Thoracic aorta (tissue), 2 donors: Measurements from ENCODE around the gene N4BP2L2. TPM values are rescaled to one million over a fixed set of nuclear protein-coding genes. Genes with fewer than 3 reads are reported as not detected.

ENCODE experiments used
- ATAC-seq: fragments of 150-250 bp; one replicate; pipeline ENCODE4 v1.8.0; 2017; ENCODE audit warnings: low read depth; ENCODE audit not compliant: insufficient number of reproducible peaks, low FRiP score
- DNase-seq: peaks from one replicate; pipeline ENCODE4 v3.0.0-alpha.2; 2020; ENCODE audit warnings: low spot score
- H3K27ac ChIP-seq, 2 donors: fragments of 200-600 bp; sonication (generic); 1 replicate in 1 of 2; 2 replicates in 1 of 2; pipeline ENCODE4 v1.5.1; 2016; ENCODE audit warnings: mild to moderate bottlenecking in 2 of 2, moderate library complexity in 2 of 2
- H3K27me3 ChIP-seq: fragments of 200-600 bp; sonication (generic); replicated peaks from 2 replicates; pipeline ENCODE4 v1.6.0; 2016; ENCODE audit warnings: mild to moderate bottlenecking; ENCODE audit not compliant: insufficient read depth
- H3K36me3 ChIP-seq: fragments of 200-600 bp; sonication (generic); one replicate; pipeline ENCODE4 v1.5.1; 2016
- H3K4me1 ChIP-seq, 2 donors: fragments of 200-600 bp; sonication (generic); 1 replicate in 1 of 2; 2 replicates in 1 of 2; pipeline versions ENCODE4 v1.5.1 to v1.6.0; 2016; ENCODE audit warnings: low read depth in 2 of 2, mild to moderate bottlenecking in 1 of 2; ENCODE audit not compliant: control insufficient read depth in 1 of 2
- H3K4me3 ChIP-seq: fragments of 200-600 bp; sonication (generic); 2 replicates; pipeline ENCODE4 v1.5.1; 2016; ENCODE audit warnings: mild to moderate bottlenecking
- H3K9me3 ChIP-seq: fragments of 200-600 bp; sonication (generic); 2 replicates; pipeline ENCODE4 v1.5.1; 2016
- CTCF ChIP-seq: fragments of 200-600 bp; sonication (generic); IDR thresholded peaks from one replicate; pipeline ENCODE4 v1.5.1; 2019; ENCODE audit warnings: antibody characterized with exemption
- total RNA-seq, 2 donors: library from RNA; depleted of rRNA; stranded (reverse); fragments of >200 nt; gene quantifications; one replicate each; pipeline versions ENCODE4 v1.1.0 to v1.2.3, GENCODE V29; 2016

Gene N4BP2L2
- total RNA-seq, 2 donors from 2014 or later: 135 to 251 TPM

GRCh38 chr13:32446220-32446619 lies 92.4 kb downstream of the N4BP2L2 start:
- Histone ChIP-seq H3K27ac (no peak overlapping the region), H3K4me1 (no peaks in the 10 kb centered on the region), H3K9me3 (no peaks in the 10 kb centered on the region), H3K27me3 (no peaks in the 10 kb centered on the region), H3K4me3 (no peak overlapping the region), H3K36me3 (no peaks in the 10 kb centered on the region)
- TF ChIP-seq CTCF: no peak
- no peak for ATAC-seq
- no peak for DNase-seq

- no peaks in the 10 kb centered on the region for H3K27me3 ChIP-seq
- no peak overlapping the region for H3K4me3 ChIP-seq
- no peaks in the 10 kb centered on the region for H3K9me3 ChIP-seq
- DNase-seq (no peak), ATAC-seq (no peak)
- no peak for TF ChIP-seq CTCF
- H3K27ac ChIP-seq: no peak overlapping the region
- H3K36me3 ChIP-seq: no peaks in the 10 kb centered on the region
- no peaks in the 10 kb centered on the region for H3K4me1 ChIP-seq
Observed at GRCh38 chr13:32445461-32445860, 93.1 kb downstream of the N4BP2L2 start.

- no peak overlapping the region for H3K27ac ChIP-seq
- H3K4me1 ChIP-seq: no peaks in the 10 kb centered on the region
- no peaks in the 10 kb centered on the region for H3K27me3 ChIP-seq
- no peaks in the 10 kb centered on the region for H3K9me3 ChIP-seq
- ATAC-seq (no peak), DNase-seq (no peak)
- H3K4me3 ChIP-seq: no peak overlapping the region
- TF ChIP-seq CTCF: no peak
- H3K36me3 ChIP-seq: peaks cover under 1% of the 10 kb centered on the region
Observed at GRCh38 chr13:32443111-32443510, 95.5 kb downstream of the N4BP2L2 start.

GRCh38 chr13:32438871-32439270 lies 99.7 kb downstream of the N4BP2L2 start:
- Histone ChIP-seq H3K36me3 (peaks cover 3% of the 10 kb centered on the region), H3K9me3 (no peaks in the 10 kb centered on the region), H3K4me3 (no peak overlapping the region), H3K4me1 (no peaks in the 10 kb centered on the region), H3K27me3 (no peaks in the 10 kb centered on the region), H3K27ac (no peak overlapping the region)
- no peak for ATAC-seq
- TF ChIP-seq CTCF: no peak
- no peak for DNase-seq

- H3K27me3 ChIP-seq: no peaks in the 10 kb centered on the region
- H3K4me1 ChIP-seq: peaks cover 6 to 10% of the 10 kb centered on the region in 2 donors
- H3K9me3 ChIP-seq: no peaks in the 10 kb centered on the region
- ATAC-seq (no peak), DNase-seq (no peak)
- no peak for TF ChIP-seq CTCF
- no peak overlapping the region for H3K4me3 ChIP-seq
- no peaks in the 10 kb centered on the region for H3K36me3 ChIP-seq
- H3K27ac ChIP-seq: no peak overlapping the region
Observed at GRCh38 chr13:32432856-32433255, 105.7 kb downstream of the N4BP2L2 start.
